ENCODE data around the gene ARMH3. TPM values are rescaled to one million over a fixed set of nuclear protein-coding genes. Genes with fewer than 3 reads are reported as not detected.
A peak's percentile ranks its signal among the peaks of the same experiment; 100 is the strongest.

ARMH3 gene
- total RNA-seq, 1 donor from 2014 or later = 23.2 TPM

- peaks cover 4% of the 10 kb centered on the region for H3K36me3 Mint-ChIP-seq (ENCODE audit: low read depth)
- intact Hi-C loops (cut with micrococcal nuclease) = no loop called here
- no peak for DNase-seq
- no peaks in the 10 kb centered on the region for H3K27me3 Mint-ChIP-seq
- H3K4me3 Mint-ChIP-seq = no peak overlapping the region
- H3K4me1 Mint-ChIP-seq = no peaks in the 10 kb centered on the region
- no peak overlapping the region for H3K27ac Mint-ChIP-seq
- H3K9me3 Mint-ChIP-seq = no peaks in the 10 kb centered on the region
These were observed 169.3 kb downstream of the ARMH3 start for GRCh38 chr10:101886521-101887312.

DNA sequence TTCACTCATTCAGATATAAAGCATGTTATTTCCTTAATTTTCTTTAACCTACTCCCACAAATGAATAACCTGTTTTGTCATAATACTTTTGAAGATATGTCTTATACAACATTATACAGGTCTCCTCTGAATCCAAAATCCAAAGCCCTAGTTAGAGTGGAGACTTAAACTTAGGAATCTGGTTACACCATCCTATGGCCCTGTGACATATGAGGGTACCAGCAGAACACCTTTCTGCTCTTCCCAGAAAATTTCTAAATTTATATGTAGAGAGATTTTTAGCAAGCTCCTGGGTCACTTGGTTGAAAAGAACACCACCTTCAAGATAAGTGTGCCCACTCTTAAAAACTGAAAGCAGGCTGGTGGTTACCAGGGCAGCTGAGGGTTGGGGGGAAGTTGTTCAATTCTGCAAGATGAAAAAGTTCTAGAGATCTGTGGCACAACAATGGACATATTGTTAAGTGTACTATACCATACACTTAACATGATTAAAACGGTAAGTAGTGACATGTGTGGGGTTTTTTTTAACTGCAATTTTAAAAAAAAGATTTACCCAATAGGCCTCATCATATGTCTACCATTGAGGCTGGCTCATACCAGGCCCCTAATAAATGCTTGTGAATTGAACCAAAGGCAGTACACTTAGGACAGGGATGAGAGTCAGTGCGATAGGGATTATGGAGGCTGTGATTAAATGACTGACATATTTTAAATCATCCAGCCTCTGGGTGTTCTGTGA lies 174.8 kb downstream of the ARMH3 start:
- no peaks in the 10 kb centered on the region for H3K9me3 Mint-ChIP-seq
- H3K4me3 Mint-ChIP-seq = no peak overlapping the region
- intact Hi-C loops (cut with micrococcal nuclease) = no loop called here
- H3K27me3 Mint-ChIP-seq = no peaks in the 10 kb centered on the region
- H3K27ac Mint-ChIP-seq = no peak overlapping the region
- H3K36me3 Mint-ChIP-seq (ENCODE audit: low read depth) = peaks cover 2% of the 10 kb centered on the region
- peaks cover 5% of the 10 kb centered on the region for H3K4me1 Mint-ChIP-seq
- DNase-seq = no peak

GRCh38 chr10:101880232-101880573 lies 175.8 kb downstream of the ARMH3 start:
- no peaks in the 10 kb centered on the region for H3K27me3 Mint-ChIP-seq
- H3K36me3 Mint-ChIP-seq (ENCODE audit: low read depth) = peaks cover 3% of the 10 kb centered on the region

GRCh38 chr10:101879456-101880231 lies 176.3 kb downstream of the ARMH3 start:
- Mint-ChIP-seq H3K27me3 (no peaks in the 10 kb centered on the region), H3K27ac (no peak overlapping the region), H3K4me3 (no peak overlapping the region), H3K9me3 (no peaks in the 10 kb centered on the region), H3K4me1 (peaks cover 13% of the 10 kb centered on the region), H3K36me3 (ENCODE audit: low read depth) (peaks cover 3% of the 10 kb centered on the region)
- no peak for DNase-seq
- intact Hi-C loops (cut with micrococcal nuclease) = no loop called here

More at GRCh38 chr10:101880232-101880573, 175.8 kb downstream of the ARMH3 start:
- no peak for DNase-seq
- Mint-ChIP-seq H3K9me3 (no peaks in the 10 kb centered on the region), H3K27ac (no peak overlapping the region), H3K4me3 (no peak overlapping the region), H3K4me1 (peaks cover 12% of the 10 kb centered on the region)
- intact Hi-C loops (cut with micrococcal nuclease) = no loop called here

DNA sequence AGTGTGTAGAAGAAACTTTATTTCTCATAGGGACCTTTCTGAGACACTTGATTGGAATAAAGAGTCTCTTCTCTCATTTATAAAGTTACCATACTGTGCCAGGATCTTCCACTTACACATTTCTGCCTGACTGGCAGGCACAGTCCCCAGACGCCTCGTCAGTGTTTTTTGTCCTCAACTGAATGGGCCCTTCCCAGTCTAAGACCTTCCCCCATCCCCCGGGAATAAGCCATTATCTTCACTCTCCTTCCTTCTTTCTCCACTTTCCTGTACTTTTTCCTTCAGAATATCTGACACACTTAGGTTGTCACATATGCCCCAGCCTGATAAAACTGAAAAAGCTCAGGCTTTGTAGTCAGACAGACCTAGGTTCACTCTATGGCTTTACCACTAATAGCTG lies 177.1 kb downstream of the ARMH3 start:
- H3K4me3 Mint-ChIP-seq = no peak overlapping the region

DNA sequence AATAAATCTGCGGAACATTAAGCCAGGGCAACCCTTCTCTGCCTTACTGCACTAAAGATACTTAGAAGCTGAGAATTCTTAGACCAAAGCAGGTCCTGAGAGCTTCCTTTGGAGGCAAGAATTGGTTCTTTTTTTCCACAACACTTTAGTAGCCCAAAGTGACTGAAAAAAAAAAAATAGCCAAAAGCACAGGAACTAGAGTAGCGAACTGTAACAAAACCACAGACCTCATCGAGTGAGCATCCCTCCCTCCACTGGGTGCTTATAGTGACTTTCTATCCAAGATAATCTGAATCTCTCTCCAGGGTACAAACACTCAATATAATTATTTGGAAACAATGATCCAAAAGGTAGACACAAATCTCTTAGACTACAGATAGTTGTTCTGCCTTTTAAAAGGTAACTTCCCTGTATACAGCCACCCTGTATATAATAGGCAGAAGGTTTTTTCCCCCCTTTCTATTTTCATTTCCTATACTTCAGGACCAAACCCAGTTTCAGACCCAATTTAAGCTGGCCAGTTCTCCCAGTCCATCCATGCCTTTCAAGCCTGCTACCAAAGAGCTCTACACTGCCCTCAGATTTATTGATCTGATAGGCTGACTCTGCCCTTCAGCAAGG lies 180.8 kb downstream of the ARMH3 start:
- Mint-ChIP-seq H3K27ac (no peak overlapping the region), H3K27me3 (no peaks in the 10 kb centered on the region), H3K4me3 (no peak overlapping the region), H3K4me1 (peaks cover 13% of the 10 kb centered on the region), H3K9me3 (no peaks in the 10 kb centered on the region), H3K36me3 (ENCODE audit: low read depth) (peaks cover 6% of the 10 kb centered on the region)
- intact Hi-C loops (cut with micrococcal nuclease) = no loop called here
- DNase-seq = no peak

More for the DNA sequence above, 177.1 kb downstream of the ARMH3 start:
- Mint-ChIP-seq H3K27ac (no peak overlapping the region), H3K27me3 (no peaks in the 10 kb centered on the region), H3K9me3 (no peaks in the 10 kb centered on the region), H3K36me3 (ENCODE audit: low read depth) (peaks cover 3% of the 10 kb centered on the region), H3K4me1 (peaks cover 13% of the 10 kb centered on the region)
- intact Hi-C loops (cut with micrococcal nuclease) = no loop called here
- no peak for DNase-seq

DNA sequence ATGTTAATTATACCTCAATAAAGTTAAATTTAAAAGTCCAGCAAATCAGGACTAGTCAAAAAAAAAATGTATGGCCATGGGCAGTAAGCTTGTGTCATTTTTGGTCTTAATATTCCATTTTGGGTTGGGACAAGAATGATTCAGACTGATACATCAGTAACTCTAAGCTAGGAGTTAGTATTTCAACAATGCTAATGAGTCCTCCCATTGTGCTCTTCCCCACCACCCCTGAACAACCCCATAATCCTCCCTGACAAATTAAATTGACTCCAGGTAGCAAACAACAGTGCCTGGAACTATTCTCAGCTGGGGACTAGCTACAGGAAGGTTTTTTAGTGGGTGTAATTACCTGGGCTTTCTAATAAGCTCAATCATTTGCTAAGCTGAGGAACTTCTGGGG lies 181.7 kb downstream of the ARMH3 start:
- no peak for DNase-seq
- Mint-ChIP-seq H3K27ac (no peak overlapping the region), H3K4me3 (no peak overlapping the region), H3K9me3 (no peaks in the 10 kb centered on the region), H3K27me3 (no peaks in the 10 kb centered on the region), H3K36me3 (ENCODE audit: low read depth) (peaks cover 6% of the 10 kb centered on the region), H3K4me1 (peaks cover 11% of the 10 kb centered on the region)
- intact Hi-C loops (cut with micrococcal nuclease) = no loop called here

DNA sequence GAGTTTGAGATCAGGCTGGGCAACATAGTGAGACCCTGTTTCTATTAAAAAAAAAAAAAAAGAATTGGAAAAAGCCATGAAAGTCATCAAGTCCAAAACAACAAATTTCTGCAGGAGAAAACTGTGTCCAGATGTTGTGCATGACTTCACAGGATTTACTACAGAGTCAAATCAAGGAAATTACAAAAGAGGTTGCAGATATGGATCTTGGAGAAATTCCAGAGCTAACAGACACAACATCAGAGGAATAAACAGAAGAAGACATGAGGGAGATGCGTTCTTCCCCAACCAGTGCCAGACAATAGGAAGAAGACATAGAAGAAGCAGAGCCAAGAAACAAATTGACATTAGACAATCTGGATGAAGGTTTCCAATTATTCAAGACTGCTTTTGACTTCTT lies 188.0 kb downstream of the ARMH3 start:
- no peak for DNase-seq
- Mint-ChIP-seq H3K27ac (no peak overlapping the region), H3K4me3 (no peak overlapping the region), H3K27me3 (no peaks in the 10 kb centered on the region), H3K9me3 (peaks cover 3% of the 10 kb centered on the region), H3K4me1 (no peaks in the 10 kb centered on the region), H3K36me3 (ENCODE audit: low read depth) (peaks cover 12% of the 10 kb centered on the region)
- intact Hi-C loops (cut with micrococcal nuclease) = no loop called here

DNA sequence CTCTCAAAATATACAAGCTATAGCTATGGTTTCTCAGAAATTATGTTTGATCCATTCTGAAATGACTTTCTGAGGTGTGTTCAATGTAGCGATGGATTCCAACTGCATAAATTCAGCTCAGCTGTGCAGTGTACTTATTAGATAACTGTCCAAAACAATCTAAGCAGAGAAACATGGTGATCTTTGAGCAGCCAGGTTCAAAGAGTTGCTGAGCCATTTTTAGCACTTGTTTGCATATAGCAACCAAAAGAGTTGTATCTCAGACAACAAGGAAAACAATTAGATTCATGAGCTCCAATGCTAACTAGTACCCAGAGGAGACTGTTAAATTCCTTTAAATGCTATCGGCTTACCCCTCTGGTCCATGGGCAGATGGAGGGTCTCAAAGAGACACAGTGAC lies 196.4 kb downstream of the ARMH3 start:
- peaks cover 23% of the 10 kb centered on the region for H3K36me3 Mint-ChIP-seq (ENCODE audit: low read depth)
- H3K27ac Mint-ChIP-seq = no peak overlapping the region
- H3K9me3 Mint-ChIP-seq = peaks cover 14% of the 10 kb centered on the region
- intact Hi-C loops (cut with micrococcal nuclease) = no loop called here
- peaks cover 21% of the 10 kb centered on the region for H3K4me1 Mint-ChIP-seq
- H3K27me3 Mint-ChIP-seq = no peaks in the 10 kb centered on the region
- H3K4me3 Mint-ChIP-seq = no peak overlapping the region
- no peak for DNase-seq

- H3K9me3 Mint-ChIP-seq = peaks cover 12% of the 10 kb centered on the region
- no peaks in the 10 kb centered on the region for H3K27me3 Mint-ChIP-seq
- intact Hi-C loops (cut with micrococcal nuclease) = no loop called here
- peak overlapping the region; percentile 3 for H3K4me3 Mint-ChIP-seq
- DNase-seq = peak; percentile 65
- peaks cover 21% of the 10 kb centered on the region for H3K4me1 Mint-ChIP-seq
- peaks cover 19% of the 10 kb centered on the region for H3K36me3 Mint-ChIP-seq (ENCODE audit: low read depth)
- peak overlapping the region; percentile 48 for H3K27ac Mint-ChIP-seq
These were observed 197.1 kb downstream of the ARMH3 start for GRCh38 chr10:101858723-101859500.

GRCh38 chr10:101857802-101858476 lies 198.0 kb downstream of the ARMH3 start:
- no peak for DNase-seq
- Mint-ChIP-seq H3K27ac (peak overlapping the region; percentile 15), H3K36me3 (ENCODE audit: low read depth) (peaks cover 19% of the 10 kb centered on the region), H3K27me3 (no peaks in the 10 kb centered on the region), H3K4me1 (peaks cover 21% of the 10 kb centered on the region), H3K9me3 (peaks cover 12% of the 10 kb centered on the region), H3K4me3 (no peak overlapping the region)
- intact Hi-C loops (cut with micrococcal nuclease) = no loop called here

GRCh38 chr10:101856626-101857025 lies 199.3 kb downstream of the ARMH3 start:
- no peaks in the 10 kb centered on the region for H3K27me3 Mint-ChIP-seq
- no peak overlapping the region for H3K4me3 Mint-ChIP-seq

More at GRCh38 chr10:101856626-101857025, 199.3 kb downstream of the ARMH3 start:
- Mint-ChIP-seq H3K9me3 (peaks cover 12% of the 10 kb centered on the region), H3K4me1 (peaks cover 21% of the 10 kb centered on the region), H3K36me3 (ENCODE audit: low read depth) (peaks cover 17% of the 10 kb centered on the region), H3K27ac (no peak overlapping the region)
- no peak for DNase-seq
- intact Hi-C loops (cut with micrococcal nuclease) = no loop called here
